ENCODE data around the gene NAB2.
"Not testable (repeated sequence)": the region's sequence is repeated elsewhere in the genome, so short reads cannot be mapped to it uniquely, and the experiment has no call there.

The NAB2 gene, protein sequence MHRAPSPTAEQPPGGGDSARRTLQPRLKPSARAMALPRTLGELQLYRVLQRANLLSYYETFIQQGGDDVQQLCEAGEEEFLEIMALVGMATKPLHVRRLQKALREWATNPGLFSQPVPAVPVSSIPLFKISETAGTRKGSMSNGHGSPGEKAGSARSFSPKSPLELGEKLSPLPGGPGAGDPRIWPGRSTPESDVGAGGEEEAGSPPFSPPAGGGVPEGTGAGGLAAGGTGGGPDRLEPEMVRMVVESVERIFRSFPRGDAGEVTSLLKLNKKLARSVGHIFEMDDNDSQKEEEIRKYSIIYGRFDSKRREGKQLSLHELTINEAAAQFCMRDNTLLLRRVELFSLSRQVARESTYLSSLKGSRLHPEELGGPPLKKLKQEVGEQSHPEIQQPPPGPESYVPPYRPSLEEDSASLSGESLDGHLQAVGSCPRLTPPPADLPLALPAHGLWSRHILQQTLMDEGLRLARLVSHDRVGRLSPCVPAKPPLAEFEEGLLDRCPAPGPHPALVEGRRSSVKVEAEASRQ

DNA sequence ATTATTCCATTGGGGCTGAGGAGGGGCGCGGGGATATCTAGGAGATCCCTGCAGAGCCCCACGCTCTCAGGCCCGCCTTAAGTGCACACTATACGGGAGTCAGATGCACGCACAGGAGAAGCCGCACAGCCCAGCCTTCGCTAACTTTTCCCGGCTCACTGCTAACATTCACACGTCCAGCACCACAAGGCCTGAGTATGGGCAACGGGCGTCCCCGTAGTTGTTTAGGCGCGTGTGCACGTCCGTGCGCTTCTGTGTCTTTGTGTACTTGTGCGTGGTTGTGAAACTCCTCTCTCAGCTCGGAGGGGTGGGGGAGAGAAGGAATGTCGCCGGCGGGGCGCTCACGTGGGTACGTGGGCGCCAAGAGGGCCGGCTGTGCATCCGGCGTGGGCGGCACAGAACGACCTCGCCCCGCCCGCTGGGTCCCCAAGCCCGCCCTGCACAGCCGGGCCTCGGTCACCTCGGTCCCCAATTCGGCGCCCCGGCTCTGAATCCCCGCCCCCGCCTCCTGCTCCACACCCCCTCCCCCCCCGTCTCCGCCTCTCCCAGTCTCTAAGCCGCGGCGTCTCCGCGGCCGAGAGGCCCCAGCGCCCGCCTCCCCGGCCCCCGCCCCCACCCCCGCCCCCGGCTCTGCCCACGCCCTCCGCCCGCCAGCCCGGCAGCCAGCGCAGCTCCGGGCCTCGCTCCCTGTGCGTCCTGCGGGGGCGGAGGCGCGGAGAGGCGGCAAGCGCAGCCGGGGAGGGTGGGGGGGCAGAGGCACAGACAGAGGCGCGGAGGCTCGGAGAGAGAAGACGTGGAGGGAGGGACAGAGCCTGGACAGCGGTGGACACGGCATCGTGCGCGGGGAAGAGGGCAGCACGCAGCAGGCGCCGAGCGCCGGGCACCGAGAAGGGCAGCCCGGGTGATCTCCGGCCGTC, at the start of gene NAB2:
TSS of gene NAB2 (plus strand) at position 761 of the 917 bp plus-strand sequence. CDS start 158 bp downstream, outside the sequence.
- DNase-seq, result peak; percentile 97

DNA sequence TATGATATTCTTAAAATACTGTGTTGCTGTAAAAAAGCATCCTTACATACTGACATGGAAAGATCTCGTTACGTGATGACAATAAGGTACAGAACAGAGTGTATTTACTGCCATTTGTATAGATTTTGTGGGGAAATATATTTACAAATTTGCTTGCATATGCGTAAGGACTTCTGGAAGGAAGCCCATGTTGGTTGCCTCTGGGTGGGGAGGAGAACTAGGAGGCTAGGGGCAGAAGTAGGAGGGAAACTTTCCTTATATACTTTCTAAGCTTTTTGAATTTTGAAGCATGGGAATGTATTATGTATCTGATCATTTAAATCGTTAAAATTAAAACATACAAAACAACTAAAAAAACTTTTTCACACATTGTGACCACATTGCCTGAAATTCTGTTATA, 48.7 kb upstream of the NAB2 start:
- DNase-seq, result no peak

DNA sequence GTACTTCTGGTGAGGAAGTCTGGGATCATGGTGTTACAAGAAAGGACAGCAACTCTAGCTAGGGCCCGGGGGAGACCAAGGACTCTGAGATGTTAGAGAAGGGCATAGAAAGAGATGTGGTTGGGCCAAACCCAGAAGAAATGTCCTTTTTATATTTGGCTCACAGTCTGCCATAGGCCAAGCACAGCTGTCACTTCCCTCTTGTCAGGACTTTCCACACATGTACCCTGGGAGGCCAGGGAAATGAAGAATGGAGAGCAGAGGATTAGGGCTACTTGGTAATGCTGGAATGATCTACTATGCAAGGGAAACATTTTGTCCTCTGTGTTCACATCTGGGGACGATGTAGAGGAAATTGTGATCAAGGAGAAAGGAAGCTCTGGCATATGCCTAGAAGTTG, 48.2 kb upstream of the NAB2 start:
- DNase-seq, result no peak

DNA sequence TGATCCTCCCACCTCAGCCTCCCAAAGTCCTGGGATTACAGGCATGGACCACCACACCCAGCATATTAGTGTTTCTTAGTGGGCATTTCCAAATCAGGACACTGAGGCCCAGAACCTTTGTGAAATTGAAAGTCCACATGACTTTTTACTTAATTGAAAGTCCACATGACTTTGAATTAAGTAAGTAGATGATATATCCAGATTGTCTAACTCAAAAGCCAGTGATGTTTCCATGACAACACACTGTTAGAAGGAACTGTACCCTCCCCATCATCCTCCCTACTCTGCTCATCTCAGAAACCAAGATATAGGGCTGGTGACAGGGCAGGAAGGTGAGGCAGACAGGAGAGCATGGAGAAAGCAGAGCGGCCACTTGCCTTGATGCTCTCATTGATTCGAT, 46.2 kb upstream of the NAB2 start:
- DNase-seq, result no peak

DNA sequence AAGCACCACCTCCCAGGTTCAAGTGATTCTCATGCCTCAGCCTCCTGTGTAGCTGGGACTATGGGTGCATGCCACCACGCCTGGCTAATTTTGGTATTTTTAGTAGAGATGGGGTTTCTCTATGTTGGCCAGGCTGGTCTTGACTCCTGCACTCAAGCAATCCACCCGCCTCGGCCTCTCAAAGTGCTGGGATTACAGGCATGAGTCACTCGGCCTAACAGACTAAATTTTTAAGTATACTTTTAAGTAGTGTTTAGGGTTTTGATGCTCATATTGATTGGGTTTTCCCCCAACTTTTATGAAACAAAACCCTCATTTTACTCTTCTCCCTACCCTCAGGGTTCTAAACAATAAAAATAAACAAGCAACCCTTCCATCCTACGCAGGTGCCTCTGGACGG, 44.4 kb upstream of the NAB2 start:
- no peak for DNase-seq

DNA sequence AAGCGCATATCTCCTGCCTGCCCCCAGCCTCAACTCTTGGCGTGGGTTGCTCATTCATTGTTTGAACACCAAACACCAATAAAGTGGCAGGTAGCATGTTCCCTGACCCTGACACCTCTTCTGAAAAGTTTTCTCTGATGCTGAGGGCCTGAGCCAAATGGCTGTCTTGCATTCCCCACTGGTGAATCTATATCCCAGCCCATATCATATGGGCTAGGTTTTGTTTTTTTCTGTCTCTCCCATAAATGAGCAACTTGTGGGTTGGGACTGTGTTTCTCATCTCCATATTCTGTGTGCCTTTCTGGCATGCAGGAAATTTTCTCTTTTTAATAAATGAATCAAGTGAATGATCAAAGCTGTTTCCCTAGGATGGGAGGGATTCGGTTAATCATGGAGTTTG, 44.0 kb upstream of the NAB2 start:
- no peak for DNase-seq

DNA sequence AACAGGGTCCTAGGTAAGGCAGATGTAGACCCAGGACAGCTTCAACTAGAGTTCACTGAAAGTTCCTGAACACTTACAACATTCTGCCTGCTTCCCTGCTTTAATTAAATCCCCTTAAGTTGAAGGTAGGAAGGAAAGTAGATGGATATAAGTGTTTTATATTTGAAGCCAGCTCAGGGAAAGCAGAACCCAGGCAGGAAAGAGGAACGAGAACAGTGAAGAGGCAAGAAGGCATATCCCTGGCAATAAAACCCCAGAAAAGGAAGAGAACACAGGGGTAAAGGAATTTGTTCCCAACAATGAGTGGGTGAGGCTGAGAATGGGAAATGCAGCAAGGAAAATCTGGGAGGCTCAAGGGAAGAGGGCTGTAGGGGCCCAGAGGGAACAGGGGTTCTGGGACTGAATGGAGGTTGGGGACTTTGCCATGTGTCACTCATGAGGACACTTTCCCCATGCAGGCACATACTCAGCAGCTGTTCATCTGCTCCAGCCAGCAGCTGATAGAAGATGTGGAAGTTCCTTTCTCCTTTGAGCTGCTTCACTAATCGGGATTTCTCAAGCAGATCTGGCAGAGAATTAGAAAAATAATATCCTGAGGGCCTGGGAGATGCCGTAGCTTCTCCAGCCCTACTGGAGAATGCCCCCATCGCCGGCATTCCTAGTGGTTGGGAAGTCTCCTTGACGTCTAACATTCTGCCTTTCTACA, 42.7 kb upstream of the NAB2 start:
- no peak for DNase-seq

DNA sequence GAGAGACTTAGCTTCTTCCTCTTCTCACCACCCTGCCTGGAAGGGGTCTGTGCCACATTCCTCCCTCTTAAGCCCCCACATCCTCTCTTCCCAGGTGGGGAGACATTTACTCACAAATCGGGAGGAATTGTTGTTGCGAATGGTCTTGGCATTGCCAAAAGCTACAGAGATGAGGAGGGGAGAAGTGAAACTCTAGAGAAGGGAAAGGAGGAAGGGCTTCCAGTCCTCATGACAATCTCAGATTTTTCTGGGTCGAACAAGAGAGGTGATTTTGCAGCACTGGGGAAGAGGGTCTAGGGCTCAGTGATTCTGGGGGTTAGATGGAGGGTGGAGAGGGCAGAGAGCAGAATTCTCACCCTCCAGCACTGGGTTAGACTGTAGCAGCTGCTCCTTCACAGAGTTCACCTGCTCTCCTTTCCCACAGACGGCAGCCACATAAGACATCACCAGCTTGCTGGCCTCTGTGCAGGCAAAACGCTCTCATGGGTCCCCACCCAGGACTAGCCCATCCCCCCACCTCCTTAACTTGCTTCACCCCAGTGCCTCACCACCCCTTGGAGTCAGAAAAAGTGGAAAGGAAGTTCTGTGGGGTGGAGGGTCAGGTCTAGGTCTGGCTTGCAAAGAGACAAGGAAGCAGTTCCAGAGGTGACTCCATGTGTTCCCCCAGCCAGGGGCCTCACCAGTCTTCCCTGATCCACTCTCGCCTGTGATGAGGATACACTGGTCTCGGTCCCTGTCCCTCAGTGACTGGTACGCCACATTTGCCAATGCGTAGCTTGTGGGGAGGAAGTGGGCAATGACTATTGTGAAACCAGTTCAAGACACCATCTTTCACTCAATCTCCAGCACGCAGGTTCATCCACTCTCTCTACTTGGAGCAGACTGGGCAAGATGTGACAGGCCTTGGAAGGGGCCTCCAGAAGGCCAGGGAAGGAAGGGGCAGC, 41.7 kb upstream of the NAB2 start:
- no peak for DNase-seq

DNA sequence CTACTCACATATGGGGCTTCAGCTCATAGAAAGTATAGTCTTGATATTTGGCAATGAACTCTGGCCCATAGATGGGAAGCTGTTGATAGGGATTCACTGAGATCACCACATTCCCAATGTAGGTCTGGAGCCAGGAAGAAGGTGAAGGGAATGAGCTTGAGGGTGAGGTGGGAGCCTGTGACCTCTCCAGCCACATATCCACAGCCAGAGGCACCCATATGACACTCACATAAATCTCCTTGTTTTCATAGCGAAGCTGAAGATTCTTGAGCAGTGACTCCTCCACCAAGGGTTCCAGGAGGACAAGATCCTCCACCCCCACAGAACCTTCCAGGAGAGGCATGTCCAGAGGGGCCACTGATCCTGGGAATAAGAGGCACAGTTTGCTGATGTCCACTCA, 40.9 kb upstream of the NAB2 start:
- no peak for DNase-seq

DNA sequence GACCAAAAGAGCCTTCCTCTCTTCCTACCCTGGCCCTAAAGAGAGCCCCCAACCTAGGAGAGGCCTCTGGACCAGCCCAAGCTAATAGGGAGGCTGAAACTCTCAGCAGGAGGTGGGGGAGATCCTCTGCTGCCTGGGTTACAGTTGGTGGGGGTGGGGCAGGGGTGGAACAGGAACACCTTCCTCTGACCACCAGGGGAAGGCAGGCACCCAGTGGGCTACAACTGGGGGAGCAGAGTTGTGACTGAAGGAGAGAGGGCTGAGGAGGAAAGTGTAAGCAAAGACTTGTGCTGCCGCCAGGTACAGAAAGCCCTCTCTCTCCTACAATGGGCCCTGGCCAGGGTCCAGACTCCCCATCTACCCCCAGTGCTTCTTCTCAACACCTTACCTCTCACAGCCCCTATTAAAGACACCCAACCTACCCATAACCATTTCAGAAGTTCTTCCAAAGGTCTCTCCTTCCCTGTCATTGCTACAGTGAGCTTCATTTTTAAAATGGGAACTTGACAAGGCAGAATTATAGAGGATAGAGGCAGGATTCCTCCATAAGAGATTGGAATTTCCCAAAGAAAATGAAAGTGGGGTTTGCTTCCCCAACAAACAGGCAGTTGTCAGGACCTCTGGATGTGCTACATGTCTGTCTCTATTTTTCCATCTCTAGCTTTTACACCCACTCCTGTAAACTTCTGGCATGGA, 40.3 kb upstream of the NAB2 start:
- DNase-seq, result no peak

DNA sequence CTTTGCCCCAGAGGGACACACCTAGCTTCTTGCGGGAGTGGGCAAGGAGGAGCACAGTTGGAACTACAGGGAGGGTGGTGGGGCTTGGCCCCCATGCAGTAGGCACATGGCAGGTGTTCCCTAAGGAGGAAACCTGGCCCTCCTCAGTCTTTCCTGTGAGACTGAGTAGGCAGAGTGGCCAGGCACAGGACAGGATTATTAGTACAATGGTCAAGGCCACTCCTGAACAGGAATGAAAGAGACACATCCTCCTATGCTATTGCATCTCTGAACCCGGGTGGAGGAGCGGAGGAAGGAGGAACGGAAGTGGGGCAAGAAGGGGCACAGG, 39.8 kb upstream of the NAB2 start:
- DNase-seq, result no peak

DNA sequence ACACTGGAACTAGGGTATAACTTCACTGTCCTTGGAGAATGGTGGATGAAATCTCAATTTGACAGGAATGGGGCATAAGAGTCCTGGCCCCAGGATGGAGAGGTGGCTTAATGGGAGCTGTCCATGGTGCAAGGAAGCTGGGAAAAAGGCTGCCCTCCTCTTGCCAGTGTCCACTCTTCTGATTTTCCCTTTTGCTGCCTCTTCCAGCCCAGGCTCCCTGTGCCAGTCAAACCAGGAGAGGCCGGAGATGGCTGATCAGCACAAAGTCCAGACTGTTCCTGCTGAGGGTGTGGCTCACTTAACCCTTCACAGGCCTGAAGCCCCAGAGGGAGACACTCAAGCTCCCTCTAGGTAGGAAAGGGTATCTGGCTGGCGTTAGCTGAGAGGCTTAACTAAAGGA, 39.0 kb upstream of the NAB2 start, which contains the start of gene MYO1A:
TSS of gene MYO1A (minus strand) at position 240 of the 400 bp plus-strand sequence. CDS start 1,806 bp downstream, outside the sequence.
- no peak for DNase-seq

DNA sequence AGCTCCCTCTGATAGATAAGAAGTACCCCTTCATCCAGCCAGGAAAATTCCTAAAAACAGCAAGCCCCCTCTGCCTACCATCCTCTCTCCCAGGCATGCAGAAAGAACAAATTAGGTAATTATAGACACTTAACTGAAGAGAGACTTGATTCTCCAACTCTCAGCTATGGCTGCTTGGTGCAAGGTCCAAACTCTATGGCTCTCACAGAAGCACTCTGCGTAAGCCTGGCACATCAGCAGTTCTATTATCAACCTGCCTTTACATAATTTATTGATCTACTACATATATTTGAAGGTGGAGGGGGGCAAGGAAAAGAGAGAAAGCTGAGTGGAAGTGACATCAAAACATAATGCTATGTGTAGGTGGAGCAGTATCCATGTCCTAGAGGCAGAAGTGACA, 37.9 kb upstream of the NAB2 start:
- no peak for DNase-seq

DNA sequence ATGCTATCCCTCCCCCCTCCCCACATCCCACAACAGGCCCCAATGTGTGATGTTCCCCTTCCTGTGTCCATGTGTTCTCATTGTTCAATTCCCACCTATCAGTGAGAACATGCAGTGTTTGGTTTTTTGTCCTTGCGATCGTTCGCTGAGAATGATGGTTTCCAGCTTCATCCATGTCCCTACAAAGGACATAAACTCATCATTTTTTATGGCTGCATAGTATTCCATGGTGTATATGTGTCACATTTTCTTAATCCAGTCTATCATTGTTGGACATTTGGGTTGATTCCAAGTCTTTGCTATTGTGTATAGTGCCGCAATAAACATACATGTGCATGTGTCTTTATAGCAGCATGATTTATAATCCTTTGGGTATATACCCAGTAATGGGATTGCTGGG, 35.8 kb upstream of the NAB2 start:
- DNase-seq, result not testable (repeated sequence)

DNA sequence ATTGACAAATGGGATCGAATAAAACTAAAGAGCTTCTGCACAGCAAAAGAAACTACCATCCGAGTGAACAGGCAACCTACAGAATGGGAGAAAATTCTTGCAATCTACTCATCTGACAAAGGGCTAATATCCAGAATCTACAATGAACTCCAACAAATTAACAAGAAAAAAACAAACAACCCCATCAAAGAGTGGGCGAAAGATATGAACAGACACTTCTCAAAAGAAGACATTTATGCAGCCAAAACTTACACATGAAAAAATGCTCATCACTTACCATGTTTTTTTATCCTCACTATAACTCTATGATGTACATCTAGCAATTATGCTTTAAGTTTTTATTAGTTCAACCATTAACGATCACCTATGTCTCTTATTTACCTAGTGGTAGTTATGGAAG, 35.0 kb upstream of the NAB2 start:
- DNase-seq, result not testable (repeated sequence)

DNA sequence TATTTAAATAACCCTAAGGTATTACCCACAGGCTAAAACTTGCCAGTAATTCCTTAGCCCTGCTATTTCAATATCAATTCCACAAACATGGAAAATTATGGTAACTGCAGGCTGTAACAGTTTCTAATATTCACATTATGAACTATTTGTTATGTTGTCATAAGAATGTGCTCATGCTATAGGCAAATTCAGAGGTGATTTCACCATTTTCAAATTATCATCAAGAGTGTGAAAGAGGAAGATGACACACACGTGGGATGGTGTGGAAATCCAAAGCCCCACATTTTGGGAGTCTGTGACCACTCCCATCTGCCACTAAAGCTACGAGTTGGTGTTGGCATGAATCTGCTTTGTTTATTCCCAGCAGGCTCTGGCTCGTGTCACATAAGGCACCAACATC, 33.1 kb upstream of the NAB2 start:
- DNase-seq, result no peak

DNA sequence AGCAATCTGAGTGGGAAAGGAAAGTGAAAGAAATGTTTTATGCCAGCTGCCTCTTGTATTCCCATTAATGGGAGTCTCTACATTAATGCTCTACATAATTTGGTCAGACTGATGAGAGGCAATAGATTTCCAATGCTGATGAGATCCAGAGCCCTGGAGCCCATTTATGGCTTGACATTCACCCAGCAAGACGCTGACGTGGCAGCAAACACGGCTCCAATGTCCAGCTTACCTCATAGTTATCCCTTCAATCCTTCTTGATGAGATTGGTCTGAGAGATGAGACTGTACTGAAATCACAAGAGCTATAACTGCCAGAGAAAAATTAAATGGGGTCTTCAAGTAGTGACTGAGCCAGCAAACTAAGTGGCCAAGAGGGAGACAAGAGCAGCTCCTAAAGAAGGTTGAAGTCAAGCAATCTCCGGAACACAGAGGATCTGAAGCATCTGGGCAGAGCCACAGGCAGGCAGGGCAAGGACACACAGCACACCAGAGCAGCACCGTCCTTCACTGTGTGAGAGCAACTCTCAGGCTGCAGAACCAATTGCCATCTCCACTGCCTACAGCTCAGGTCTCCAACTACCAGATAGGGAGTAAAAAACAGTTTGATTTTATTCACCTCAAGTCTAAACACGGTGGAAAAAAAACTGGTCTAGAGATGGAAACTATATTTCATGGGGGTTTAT, 31.7 kb upstream of the NAB2 start:
- no peak for DNase-seq

DNA sequence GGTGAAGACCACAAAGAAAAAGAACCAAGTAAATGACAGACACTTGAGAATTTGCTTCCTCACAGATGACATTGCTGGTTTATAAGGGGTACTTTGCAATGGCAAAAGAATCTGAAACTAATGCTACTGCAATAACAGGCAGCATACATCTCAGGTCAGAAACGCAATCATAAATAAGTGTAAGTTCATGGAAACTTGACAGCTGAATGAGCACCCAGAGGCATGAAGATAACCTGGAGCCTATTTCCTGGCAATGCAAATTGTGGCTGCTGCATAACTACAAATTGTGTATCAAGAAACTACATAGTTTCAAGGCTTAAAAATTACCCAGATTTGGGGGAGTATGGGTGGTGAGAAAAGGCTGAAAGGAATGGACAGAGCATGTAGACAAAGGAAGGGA, 30.5 kb upstream of the NAB2 start:
- DNase-seq, result no peak

DNA sequence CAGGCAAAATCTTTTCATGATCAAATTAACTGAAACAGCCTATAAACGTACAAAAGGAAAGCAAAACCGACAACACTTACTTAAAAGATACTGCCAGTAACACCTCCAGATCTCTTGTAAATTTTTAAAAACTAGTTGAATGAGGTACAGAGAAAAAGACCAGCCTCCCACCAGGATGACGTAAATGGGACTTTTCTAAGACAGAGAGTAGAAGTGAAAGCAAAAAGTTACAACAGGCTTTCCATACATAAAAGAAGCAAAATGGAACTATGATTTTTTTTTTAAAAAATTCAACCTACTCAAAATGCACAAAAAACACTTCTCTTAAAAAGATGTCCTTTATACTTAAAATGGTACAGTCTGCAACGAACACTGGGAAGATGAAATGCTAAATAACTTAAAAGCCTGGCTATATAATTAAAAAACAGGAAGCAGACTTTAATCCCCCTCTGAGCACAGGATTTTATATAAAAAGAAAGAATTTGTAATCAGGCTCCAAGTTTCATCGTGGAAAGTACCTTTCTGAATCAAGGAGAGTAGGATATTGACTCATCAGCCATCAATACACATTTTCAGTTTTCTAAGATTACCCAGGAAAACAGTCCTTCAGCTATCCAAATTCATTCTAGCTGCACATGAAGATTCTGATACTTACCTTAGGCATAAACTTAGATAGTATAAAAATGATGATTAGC, 24.8 kb upstream of the NAB2 start:
- no peak for DNase-seq

DNA sequence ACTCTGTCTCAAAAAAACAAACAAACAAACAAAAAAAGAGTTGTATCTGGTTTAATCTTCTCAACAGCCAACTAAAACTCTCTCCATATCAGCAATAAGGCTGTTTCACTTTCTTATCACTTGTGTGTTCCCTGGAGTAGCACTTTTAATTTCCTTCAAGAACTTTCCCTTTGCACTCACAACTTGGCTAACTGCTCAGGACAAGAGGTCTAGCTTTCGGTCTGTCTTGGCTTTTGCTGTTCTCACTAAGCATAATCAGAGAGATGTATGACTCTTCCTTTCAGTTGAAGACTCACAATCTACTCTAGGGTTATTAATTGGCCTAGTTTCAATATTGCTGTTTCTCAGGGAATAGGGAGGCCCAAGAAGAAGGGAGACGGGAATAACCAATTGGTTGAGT, 22.7 kb upstream of the NAB2 start:
- no peak for DNase-seq
